ENCODE measurements around the gene TOMM40L.
A peak's percentile ranks its signal among the peaks of the same experiment; 100 is the strongest.

Gene TOMM40L

DNA sequence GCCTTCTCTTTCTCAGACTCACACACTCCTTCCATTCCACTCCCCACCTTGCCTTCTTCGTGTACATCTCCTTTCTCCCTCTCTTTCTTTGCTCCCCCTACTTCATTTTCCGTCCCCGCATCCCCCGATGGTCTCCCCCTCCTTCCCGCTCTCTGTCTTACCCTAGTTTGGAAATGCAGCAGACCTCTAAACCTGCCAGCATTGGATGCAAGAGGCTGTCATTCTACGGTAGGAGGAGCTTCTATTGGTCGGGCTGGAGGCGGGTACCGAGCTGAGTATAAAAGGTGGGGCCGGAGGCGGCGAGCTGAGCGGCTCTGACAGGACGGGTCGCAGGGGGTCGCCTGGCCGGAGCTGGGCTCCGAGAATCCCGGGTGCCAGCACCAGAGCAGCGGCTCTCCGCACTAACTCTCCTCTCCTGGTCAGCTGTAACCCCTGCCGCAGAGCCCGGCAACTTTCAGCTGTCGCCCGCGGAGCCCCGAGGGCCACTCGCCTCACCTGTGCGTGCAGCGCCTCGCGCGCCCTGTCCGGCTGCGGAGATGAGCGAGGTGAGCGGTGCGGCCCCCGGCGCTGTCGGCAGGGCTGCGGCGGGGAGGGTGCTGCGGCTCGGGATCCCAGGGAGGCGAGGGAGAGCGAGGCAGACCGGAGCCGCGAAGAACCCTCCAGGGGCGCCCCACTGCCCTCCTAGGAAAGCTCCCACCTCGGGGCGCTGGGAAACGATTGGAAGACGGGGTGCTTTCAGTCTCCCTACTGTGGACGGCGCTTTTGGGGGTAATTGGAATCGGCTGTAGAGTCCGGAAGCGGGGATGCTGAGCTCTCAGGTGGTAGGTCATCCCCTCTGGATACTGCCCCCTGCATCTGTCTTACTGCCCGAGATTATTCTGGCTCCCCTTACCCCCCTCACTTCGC lies 32.8 kb downstream of the TOMM40L start, which contains the start of gene PCP4L1:
Gene PCP4L1, plus strand, starts transcription at position 307 of the 906 bp plus-strand sequence. Its CDS starts 230 bp downstream, at position 537.
- DNase-seq, result peak; percentile 61 to 65

DNA sequence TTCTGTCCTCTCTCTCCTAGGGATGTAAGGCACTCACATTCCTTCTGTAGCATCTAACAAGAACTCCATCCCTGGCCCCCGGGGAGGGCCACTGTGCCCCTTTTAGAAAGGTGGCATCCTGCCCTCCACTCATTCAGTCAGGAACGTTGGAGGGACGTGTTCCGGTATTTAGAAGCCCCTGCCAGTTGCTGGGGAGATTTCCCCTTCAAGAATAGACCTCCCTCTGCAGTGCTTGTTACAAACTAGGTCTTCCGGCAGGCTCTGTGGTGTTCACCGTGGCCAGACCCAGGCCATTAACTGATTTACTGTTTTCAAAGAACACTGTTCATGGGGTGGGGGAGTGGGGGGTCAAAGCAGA lies 33.5 kb downstream of the TOMM40L start:
- DNase-seq, result no peak

DNA sequence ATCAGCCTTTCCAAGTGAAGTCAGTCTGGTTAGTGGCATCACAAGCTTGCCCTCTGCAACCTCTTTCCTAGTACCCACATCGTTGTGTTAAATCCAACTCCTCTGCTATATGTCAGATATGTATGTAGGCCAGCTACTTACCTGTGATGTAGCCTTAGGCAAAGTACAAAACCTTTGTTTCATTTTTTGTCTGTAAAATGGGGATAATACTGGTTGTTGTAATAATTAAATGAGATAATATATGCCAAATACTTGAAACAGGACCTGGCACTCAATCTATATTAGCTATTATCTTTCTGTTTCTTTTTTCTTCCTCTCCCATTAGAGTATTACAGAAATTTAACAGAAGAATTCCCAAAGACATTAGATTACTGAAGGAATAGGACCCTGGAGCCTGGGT lies 33.9 kb downstream of the TOMM40L start:
- no peak for DNase-seq

DNA sequence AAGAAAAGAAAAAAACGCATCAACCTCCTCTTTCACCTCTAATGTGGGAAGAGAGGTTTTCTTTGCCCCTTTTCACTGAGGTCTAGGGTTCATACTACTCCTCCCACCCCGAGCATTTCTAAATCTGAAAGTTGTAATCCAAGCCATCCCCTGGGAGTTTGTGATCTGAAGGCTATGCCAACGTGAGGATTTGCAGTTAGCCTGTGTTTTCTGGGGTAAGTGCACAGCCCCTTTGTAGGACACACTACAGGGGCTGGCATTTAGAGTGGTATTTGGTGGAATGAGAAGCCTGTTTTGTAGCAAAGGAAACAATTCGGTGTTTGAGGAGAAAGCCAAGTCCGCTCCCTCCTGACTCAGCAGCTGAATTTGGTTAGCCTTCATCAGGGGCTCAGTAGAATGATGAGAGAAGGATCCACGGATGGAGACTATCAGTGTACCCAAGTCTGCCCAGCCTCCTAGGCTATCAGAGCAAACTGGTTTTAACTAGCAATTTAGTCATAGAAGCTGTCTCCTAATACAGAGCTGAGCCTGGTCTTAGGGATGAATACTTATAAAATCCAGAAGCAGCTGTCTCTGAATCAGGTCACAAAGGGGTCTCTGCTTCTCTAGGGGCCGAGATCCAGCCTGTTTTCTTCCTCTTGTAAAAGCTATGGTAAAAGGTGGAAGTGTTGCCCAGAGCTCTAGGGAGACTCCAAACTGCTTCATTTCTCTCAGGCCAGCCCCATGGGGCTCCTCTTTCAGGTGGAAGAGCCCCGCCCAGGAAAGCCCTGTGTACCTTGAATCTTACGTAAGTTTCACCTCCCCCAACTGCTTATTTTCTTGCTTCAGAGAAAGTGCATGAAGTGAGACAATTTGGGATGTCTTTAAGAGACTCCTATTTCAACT lies 34.8 kb downstream of the TOMM40L start:
- DNase-seq, result no peak

DNA sequence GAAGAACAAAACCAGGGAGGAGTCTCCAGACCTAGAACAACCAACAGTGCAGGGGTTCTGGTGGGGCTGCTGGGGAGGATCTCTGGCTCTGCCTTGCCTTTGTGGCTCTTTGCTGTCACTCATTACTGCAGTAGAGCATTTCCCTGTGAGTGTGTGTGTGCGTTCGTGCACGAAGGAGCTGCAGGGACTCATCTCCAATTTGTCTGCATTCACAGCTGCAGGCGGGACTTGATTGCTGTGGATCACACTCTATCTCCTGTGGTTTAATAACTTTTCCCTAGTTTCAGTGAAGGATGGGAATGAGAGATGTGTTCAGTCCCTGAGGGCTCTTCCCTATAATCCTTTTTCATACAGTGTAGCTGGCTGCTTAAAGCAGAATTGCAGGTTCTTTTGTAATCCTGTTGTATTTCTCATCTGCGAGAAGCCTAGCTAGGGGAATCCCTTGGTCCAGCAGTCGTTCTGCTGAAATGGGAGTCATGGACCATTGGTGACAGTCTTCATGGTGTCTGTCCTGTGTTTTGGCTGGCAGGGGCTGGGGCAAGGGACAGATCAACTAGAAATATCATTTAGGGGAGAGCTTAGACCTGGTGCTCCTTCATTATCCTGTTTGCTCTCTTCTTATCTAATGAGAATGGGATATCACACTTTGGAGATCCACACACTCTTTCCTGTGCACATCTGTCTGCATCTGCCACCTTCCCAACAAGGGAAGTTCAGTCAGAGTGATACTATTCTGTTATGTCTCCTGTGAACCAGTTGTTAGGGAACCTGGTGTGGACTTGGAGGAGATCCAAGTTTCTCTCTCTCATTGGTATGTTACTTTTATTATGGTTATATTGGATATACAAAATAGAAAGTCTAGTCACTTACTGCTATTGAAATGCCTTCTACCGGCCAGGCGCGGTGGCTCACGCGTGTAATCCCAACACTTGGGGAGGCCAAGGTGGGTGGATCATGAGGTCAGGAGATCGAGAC lies 35.7 kb downstream of the TOMM40L start:
- DNase-seq, result no peak

DNA sequence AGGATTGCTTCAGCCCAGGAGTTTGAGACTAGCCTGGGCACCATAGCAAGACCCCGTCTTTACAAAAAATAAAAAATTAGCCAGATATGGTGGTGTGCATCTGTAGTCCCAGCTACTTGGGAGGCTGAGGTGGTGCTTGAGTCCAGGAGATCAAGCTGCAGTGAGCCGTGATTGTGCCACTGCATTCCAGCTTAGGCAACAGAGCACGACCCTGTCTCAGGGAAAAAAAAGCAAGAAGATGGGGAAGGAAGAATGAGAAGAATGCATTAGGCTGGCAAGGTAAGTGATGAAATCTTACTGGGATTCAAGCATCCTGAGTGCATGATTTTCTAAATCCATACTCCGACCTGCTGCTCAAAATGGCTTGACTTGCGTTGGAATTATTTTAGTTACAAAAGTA lies 39.4 kb downstream of the TOMM40L start:
- no peak for DNase-seq

DNA sequence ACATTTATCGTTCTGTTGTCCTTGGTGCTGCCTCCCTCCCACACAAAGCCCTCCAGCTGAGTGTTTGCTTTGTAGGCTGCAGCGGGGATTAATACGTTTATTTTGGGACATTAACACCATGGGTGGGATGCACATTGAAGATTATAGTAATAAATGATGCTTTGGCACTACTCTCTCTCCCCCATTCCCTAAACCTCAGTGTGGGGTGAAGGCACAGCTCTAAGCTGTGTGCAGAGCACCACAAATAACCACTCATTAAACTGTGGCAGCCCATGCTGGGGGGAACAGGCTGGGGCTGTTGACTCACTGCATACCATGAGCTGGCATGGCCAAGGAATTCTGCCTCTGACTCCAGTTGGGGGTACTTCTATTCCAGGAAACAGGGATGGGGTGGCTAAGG lies 40.3 kb downstream of the TOMM40L start:
- no peak for DNase-seq

DNA sequence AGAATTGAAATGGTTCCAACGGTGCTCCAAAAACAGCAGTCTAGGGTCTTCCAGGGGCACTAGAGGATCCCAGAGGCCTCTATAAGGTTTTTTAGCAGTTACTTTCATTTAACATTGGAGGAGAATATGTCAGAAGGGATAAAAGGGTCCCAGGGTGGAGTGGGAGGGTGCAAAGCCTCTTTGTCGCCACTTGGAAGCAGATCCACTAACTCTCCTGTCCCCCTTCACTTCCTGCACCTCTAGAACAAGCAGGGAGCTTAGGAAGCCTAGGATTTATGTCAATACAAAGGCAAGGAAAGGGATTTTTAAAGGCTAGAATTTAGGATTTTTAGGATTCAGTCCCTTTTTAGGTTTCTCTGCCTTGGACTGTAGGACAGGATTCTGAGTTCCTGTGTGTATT lies 41.0 kb downstream of the TOMM40L start:
- DNase-seq, result no peak

DNA sequence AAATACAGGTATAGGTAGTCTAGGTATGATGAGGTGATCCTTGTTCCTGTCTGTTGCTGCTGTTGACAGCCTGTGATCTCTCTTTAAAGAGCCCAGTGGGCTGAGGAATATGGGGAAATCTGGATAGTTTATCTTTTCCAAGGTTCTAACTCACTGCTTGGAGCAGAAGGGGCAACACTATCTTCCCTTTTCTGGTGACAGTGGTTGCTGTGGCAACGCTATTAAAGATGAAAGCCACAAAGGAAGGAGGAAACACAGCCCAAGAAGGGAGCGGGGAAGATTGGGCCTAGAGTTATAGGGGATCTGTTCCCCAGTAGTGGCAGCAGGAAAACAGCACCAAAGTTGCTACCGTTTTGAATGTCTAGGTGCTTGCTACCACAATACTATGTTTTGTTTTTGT lies 41.5 kb downstream of the TOMM40L start:
- no peak for DNase-seq

DNA sequence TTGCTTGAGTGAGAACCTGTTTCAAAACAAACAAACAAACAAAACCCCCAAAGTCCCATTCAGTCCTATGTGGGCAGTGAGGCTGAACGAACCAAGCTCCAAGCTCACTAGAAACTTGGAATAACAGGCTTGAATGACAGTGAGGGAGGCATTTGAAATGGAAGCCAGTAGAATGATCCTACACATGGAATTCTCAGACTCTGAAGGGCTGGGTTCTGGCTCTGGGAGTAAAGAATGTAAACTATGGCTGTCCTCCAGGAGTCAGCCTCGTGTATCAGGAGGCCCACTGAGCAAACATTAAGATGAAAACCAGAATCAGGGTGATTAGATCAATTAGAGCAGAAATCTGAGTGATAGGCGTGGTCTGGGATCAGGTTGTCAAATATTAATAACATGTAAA lies 47.5 kb downstream of the TOMM40L start:
- no peak for DNase-seq

DNA sequence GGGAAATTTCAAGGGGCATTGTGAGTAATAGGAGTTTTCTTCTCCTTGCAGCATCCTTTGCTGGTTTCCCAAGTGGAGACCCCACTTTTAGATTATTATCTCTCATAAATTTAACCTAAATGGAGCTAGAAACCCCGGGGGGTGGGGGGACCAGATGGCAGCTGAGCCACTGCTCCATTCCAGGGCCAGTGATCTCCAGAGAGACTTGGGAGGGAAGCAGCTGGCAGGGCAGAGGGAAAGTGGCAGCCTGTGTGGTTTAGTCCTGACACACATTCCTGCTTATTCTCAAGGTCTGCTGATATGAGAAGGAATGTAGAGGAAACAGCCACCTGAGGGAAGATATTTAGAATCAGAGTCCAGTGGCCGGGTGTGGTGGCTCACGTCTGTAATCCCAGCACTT lies 49.0 kb downstream of the TOMM40L start:
- DNase-seq, result no peak
